Mesenteric fat pad (tissue), 1 donor: ENCODE results near the gene CTSF. TPM values are rescaled to one million over a fixed set of nuclear protein-coding genes. Genes with fewer than 3 reads are reported as not detected.
"Not testable (repeated sequence)": the region's sequence is repeated elsewhere in the genome, so short reads cannot be mapped to it uniquely, and the experiment has no call there.

ENCODE experiments used
- DNase-seq: peaks from one replicate; pipeline ENCODE4 v3.0.0-alpha.2; 2020; ENCODE audit warnings: low spot score
- total RNA-seq: library from RNA; stranded (reverse); fragmentation: NEBNext Ultra II Directional; extraction: Animal tissue kit (Norgen Biotek cat#: 25700); gene quantifications from one replicate; pipeline ENCODE4 v1.2.1, GENCODE V29; 2021
- donor health status: DM: yes; HTN: yes; CAD: no.

Gene CTSF
- total RNA-seq, 1 donor from 2014 or later: 44.2 TPM

DNA sequence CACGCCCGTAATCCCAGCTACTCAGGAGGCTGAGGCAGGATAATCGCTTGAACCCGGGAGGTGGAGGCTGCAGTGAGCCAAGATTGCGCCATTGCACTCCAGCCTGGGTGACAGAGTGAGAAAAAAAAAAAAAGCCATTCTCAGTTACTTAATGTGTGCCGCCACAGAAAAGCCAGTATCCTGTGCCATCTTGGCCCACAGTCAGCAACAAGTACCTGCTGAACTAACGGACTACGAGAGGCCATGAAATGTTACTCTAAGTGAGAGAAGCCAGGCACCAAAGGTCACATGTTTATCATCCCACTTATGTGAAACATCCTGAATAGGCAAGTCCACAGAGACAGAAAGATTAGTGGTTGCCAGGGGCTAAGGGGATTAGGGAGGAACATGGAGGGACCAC is 27.8 kb downstream of the CTSF start:
- DNase-seq: not testable (repeated sequence)

DNA sequence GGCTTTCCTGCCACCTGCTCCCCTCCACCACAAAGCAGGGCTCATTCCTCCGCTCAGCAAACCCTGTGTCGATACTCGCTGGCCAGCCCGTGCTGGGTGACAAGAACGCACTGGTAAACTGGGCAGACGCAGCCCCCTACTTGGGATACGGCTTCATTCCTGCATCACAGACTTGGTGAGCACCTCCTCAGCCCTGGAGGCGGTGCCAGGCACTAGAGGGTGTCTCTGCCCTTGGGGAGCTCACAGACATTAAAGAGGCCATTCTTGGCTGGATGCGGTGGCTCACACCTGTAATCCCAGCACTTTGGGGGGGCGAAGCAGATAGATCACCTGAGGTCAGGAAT is 28.6 kb downstream of the CTSF start:
- DNase-seq: no peak

DNA sequence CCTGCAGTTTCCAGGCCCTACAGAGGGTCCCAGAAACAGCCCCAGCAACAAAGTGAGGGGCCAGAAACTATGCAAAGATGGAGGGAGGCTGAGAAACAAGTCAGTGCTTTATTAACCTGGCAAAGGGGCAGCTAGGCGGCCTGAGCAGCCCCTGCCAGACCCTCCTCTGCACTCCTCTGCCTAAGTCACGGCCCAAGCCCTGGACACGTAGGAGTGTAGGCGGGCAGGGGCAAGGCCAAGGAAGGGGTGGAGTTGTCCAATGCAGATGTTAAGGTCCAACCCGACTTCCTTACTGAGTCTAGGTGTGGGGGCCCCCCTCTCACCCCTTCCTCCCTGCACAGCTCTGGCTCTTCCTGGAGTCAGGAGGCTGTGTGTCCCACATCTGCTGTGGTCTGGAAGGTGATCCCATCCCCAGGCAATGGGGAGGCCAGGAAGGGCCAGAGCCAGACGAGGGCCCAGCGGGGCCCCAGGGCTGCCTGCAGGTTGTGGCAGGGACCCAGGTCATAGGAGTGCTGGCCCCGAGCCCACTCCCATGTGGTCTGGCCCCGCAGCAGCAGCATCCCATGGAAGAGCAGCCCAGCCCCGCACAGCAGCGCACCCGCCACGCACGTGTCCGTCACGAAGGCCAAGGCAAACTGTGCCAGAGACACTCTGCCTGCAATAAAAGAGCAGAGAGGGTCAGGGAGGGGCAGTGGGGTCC is 29.1 kb downstream of the CTSF start:
- no peak for DNase-seq

DNA sequence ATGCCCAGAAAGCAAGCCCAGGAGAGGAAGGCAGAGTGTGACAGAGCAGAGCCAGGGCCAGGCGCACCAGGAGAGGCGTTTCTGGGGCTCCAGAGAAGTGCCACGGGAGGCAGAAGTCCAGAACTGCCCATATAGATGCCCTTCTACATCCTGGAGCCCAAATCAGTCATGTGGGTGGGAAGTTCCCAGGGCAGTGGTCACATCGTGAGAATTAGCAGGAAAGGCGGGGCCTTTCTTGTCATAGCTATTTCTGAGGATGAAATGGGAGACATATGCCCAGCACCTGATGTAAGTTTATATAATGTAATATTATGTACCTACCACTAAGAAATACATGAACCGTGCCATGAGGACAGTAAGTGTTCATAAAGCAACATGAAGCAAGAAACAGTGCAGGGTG is 35.6 kb downstream of the CTSF start:
- no peak for DNase-seq

DNA sequence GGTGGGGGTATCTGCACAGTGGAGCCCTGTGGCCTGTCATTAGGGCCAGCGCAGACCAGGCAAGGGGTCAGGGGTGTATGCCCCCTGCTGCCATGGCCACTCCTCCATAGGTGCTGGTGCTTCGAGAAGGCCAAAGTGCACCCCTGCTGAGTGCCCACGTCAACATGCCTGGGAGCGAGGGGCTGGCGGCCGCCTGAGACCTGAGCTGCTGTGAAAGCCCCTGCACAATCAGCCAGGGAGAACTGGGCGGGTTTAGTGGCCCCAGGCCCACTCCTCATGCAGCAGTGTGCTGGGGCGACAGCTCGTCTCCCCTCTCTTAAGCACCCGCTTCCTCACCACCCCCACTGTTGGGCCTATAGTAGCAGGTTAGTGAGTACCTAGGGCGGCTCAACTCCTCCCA is 36.6 kb downstream of the CTSF start:
- no peak for DNase-seq

DNA sequence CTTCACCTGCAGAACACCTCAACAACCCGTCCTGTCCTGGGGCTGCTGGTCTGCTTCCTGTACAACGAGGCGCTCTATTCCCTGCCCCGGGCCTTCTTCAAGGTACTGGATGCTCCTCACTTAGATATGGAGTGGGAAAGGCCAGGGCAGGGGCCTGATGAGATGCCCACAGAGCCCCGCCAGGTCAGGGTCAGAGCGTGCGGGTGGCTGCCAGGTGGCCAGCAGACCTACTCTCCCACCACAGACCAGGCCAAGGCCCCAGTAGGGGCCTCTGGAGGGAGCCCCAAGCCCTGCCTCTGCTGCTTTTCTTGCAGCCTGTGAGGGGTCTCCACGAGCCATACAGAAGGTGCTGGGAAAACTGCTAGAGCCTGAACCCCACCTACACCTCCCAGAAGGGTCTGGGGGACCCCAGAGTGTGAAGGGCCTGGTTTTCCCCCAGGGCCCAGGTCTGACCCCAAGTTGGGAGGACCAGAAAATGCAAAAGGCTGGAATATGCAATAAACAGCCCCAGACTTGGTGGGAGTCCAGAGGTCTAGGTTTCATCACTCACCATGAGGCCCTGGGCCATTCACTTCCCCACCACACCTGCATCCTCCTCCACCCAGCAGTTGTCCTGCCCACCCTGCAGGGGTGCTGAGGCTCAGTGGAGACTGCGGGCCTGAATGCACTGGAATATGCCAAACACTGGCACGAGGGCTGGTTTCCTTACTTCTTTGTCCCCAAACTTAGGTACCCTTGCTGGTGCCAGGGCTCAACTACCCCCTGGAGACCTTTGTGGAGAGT is 37.3 kb downstream of the CTSF start:
- no peak for DNase-seq

DNA sequence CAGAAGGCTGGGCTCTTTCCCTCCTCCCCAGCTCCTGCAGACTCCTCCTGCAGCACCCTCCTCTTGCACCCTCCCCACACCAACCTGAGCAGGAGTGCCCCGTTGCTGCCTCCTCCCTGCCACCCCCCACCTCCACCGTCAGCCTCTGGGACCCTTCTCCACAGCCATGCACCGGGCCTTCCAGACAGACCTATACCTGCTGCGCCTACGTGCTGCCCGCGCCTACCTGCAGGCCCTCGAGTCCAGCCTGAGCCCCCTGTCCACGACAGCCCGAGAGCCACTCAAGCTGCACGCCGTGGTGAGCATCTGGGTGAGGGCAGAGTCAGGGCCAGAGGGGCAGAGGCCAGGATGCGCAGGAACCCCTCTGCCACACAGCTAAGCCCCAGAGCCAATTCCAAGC is 38.8 kb downstream of the CTSF start:
- DNase-seq: no peak

DNA sequence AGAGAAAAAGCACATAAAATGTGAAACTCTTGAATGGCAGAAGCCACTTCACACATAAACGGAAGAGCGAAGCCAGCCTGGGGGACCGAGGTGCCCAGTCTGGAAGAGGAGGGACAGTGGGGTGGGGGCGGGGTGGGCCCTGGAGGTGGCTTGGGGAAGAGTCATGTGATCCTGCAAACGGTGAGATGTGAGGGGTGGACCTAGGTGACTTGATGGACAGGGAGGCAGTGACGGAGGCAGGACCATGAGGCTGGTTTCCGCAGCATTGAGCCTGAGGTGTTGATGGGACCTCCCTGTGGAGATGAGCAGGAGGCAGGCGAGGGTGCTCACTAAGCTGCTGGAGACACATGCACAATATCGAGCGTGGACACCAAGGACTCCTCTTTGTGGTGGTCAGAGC is 39.3 kb downstream of the CTSF start:
- no peak for DNase-seq

DNA sequence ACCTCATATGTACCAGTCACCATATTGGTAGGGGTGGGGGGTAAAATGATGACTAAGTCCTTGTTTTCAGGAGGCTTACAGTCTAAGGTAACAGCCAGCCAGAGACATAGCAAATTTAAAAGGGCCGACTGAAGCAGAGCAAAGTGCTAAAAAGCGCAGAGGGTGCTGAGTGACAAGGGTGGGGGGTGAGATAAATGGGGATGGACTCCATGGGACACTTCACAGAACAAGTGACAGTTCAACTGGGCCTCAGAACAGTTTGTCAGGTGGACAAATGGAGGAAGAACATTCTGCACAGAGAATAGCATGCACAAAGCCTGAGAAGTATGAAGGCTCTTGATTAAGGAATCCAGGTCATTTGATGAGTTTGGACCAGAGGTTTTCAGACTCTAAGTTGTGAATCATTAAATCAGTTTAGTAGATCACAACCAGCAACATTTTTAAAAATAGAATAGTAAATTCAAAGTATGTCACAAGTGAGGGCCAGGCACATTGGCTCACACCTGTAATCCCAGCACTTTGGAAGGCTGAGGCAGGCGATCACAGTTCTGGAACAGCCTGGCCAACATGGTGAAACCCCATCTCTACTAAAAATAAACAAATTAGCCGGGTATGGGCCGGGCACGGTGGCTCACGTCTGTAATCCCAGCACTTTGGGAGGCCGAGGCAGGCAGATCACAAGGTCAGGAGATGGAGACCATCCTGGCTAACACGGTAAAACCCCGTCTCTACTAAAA is 43.9 kb downstream of the CTSF start:
- no peak for DNase-seq

DNA sequence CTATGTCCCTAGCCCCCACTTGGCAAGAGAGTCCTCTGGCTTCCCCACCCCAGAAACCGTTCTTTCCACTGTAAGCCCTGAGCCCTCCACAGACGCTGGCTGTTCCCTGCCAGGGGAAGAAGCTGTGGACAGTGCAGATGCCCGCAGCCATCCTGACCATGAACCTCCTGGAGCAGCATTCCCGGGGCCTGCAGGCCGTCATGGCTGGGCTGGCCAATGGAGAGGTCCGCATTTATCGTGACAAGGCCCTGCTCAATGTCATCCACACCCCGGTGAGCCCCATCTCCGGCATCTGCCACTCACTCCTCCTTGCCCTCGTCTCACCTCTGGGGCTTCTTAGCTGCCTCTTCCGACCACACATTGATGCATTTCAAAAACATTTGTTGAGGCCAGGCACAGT is 44.8 kb downstream of the CTSF start:
- DNase-seq: no peak

Other genes with a start within 250 kb of the CTSF start
- gene RIN1, start 232.2 kb downstream of the CTSF start, total RNA-seq: 6.5 TPM
- 31.8 TPM for gene BRMS1, start 223.5 kb downstream of the CTSF start, total RNA-seq
- 16.1 TPM for gene B4GAT1, start 221.0 kb downstream of the CTSF start, total RNA-seq
- 5.9 TPM for gene SLC29A2, start 196.8 kb downstream of the CTSF start, total RNA-seq
- gene NPAS4, start 147.6 kb downstream of the CTSF start, total RNA-seq: not detected
- 32.2 TPM for gene MRPL11, start 129.8 kb downstream of the CTSF start, total RNA-seq
- gene PELI3, start 101.7 kb downstream of the CTSF start, total RNA-seq: 11.6 TPM
- 26.5 TPM for gene DPP3, start 88.2 kb downstream of the CTSF start, total RNA-seq
- 14.8 TPM for gene BBS1, start 58.0 kb downstream of the CTSF start, total RNA-seq
- gene ZDHHC24, start 22.6 kb downstream of the CTSF start, total RNA-seq: 14.1 TPM
- 0.10 TPM for gene ACTN3, start 21.7 kb downstream of the CTSF start, total RNA-seq
- not detected for gene CCDC87, start 24.5 kb upstream of the CTSF start, total RNA-seq
- gene CCS, start 24.6 kb upstream of the CTSF start, total RNA-seq: 31.5 TPM
- gene RBM14, start 48.0 kb upstream of the CTSF start, total RNA-seq: 64.0 TPM
- 95.7 TPM for gene RBM4, start 70.1 kb upstream of the CTSF start, total RNA-seq
- gene RBM4B, start 109.3 kb upstream of the CTSF start, total RNA-seq: 8.0 TPM
- gene SPTBN2, start 160.6 kb upstream of the CTSF start, total RNA-seq: 8.3 TPM